ENCODE data around the gene ADAMTS8.

DNA sequence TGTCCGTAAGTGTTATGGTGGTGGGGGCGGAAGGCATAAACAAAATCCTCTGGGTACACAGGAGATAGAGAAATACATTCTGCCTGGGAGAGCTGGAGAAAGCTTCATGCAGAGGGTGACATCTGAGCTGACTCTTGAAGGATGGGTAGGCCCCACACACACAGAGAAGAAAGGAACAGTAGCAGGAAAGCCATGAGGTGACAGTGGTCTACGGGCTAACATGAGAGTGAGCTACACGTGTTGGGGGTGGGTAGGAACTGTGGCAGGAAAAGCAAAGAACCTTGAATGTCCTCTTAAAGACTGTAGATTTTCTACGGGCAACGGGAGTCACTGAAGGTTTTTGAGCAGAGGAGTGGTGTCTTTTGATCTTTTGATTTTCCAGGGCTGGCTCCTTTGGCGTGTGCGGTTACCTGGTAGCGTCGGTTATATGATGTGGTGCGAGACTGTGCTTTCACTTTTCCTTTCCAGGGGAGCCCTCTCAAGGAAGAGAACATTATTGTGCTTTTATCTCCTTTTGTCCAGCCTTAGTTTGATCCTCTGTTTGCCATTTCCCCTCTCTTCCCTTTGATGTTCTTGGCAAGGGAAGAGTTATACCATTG, 39.7 kb downstream of the ADAMTS8 start:
- TF ChIP-seq MXI1 (IDR thresholded peaks at IDR 0.05; ENCODE audit: low read depth, low read length) (no peak), SUZ12 (IDR thresholded peaks at IDR 0.05; ENCODE audit: unreplicated experiment) (no peak), POLR2AphosphoS5 (IDR thresholded peaks at IDR 0.05; ENCODE audit: low read length) (no peak)
- TF ChIP-seq, protein P1, sequence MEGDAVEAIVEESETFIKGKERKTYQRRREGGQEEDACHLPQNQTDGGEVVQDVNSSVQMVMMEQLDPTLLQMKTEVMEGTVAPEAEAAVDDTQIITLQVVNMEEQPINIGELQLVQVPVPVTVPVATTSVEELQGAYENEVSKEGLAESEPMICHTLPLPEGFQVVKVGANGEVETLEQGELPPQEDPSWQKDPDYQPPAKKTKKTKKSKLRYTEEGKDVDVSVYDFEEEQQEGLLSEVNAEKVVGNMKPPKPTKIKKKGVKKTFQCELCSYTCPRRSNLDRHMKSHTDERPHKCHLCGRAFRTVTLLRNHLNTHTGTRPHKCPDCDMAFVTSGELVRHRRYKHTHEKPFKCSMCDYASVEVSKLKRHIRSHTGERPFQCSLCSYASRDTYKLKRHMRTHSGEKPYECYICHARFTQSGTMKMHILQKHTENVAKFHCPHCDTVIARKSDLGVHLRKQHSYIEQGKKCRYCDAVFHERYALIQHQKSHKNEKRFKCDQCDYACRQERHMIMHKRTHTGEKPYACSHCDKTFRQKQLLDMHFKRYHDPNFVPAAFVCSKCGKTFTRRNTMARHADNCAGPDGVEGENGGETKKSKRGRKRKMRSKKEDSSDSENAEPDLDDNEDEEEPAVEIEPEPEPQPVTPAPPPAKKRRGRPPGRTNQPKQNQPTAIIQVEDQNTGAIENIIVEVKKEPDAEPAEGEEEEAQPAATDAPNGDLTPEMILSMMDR (IDR thresholded peaks at IDR 0.05 in 2 of 3, conservative IDR thresholded peaks at IDR 0.05 in 1 of 3; ENCODE audit: control insufficient read depth in 2 of 3, extremely low read depth in 1 of 3, insufficient read depth in 1 of 3, low read depth in 3 of 3, low read length in 3 of 3), result no peak
